ENCODE measurements around the gene CTDSPL. TPM values are rescaled to one million over a fixed set of nuclear protein-coding genes. Genes with fewer than 3 reads are reported as not detected.

The CTDSPL gene
- total RNA-seq, 4 donors from 2014 or later, result 78.9 to 130 (median 111) TPM

- H3K4me1 ChIP-seq, result peaks cover 20% of the 10 kb centered on the region
- WGBS, result 53% methylated on average over 3 of the region's 3 CpGs
- no peak overlapping the region for H3K27ac ChIP-seq
- DNase-seq (ENCODE audit: low spot score in 2 of 2), result no peak
- H3K4me3 ChIP-seq, result no peak overlapping the region
- H3K9me3 ChIP-seq, result no peaks in the 10 kb centered on the region
- peaks cover 15% of the 10 kb centered on the region for H3K36me3 ChIP-seq
- no peak for TF ChIP-seq POLR2AphosphoS5 (IDR thresholded peaks at IDR 0.05)
- TF ChIP-seq POLR2A (IDR thresholded peaks at IDR 0.05), result no peak
- TF ChIP-seq EP300 (IDR thresholded peaks at IDR 0.05), result no peak
- no peak for TF ChIP-seq CTCF (IDR thresholded peaks at IDR 0.05)
- H3K27me3 ChIP-seq, result no peaks in the 10 kb centered on the region
Observed at GRCh38 chr3:37819591-37819990, 42.1 kb upstream of the CTDSPL start.

GRCh38 chr3:37820286-37820685, 41.4 kb upstream of the CTDSPL start:
- Histone ChIP-seq H3K9me3 (no peaks in the 10 kb centered on the region), H3K27me3 (no peaks in the 10 kb centered on the region), H3K4me1 (peaks cover 27% of the 10 kb centered on the region), H3K36me3 (peaks cover 15% of the 10 kb centered on the region), H3K4me3 (no peak overlapping the region), H3K27ac (no peak overlapping the region)
- 81% methylated on average over 3 of the region's 3 CpGs for WGBS
- no peak for DNase-seq (ENCODE audit: low spot score in 2 of 2)
- TF ChIP-seq POLR2A (IDR thresholded peaks at IDR 0.05) (no peak), POLR2AphosphoS5 (IDR thresholded peaks at IDR 0.05) (no peak), CTCF (IDR thresholded peaks at IDR 0.05) (no peak), EP300 (IDR thresholded peaks at IDR 0.05) (no peak)

- WGBS, result 49% methylated on average over 4 of the region's 4 CpGs
- no peak for DNase-seq (ENCODE audit: low spot score in 2 of 2)
- H3K27me3 ChIP-seq, result no peaks in the 10 kb centered on the region
- H3K36me3 ChIP-seq, result peaks cover 7% of the 10 kb centered on the region
- no peaks in the 10 kb centered on the region for H3K9me3 ChIP-seq
- H3K4me1 ChIP-seq, result peaks cover 36% of the 10 kb centered on the region
- H3K27ac ChIP-seq, result no peak overlapping the region
- TF ChIP-seq POLR2A (IDR thresholded peaks at IDR 0.05), result no peak
- TF ChIP-seq POLR2AphosphoS5 (IDR thresholded peaks at IDR 0.05), result no peak
- no peak for TF ChIP-seq EP300 (IDR thresholded peaks at IDR 0.05)
- TF ChIP-seq CTCF (IDR thresholded peaks at IDR 0.05), result no peak
- no peak overlapping the region for H3K4me3 ChIP-seq
Observed at GRCh38 chr3:37823189-37823588, 38.5 kb upstream of the CTDSPL start.

GRCh38 chr3:37824090-37824953, 37.4 kb upstream of the CTDSPL start:
- Histone ChIP-seq H3K27ac (no peak overlapping the region), H3K4me3 (no peak overlapping the region), H3K27me3 (no peaks in the 10 kb centered on the region), H3K4me1 (peaks cover 36% of the 10 kb centered on the region), H3K9me3 (no peaks in the 10 kb centered on the region), H3K36me3 (peaks cover 7% of the 10 kb centered on the region)
- DNase-seq (ENCODE audit: low spot score in 2 of 2), result no peak
- WGBS, result 79% methylated on average over 9 of the region's 9 CpGs
- TF ChIP-seq EP300 (IDR thresholded peaks at IDR 0.05) (no peak), POLR2AphosphoS5 (IDR thresholded peaks at IDR 0.05) (no peak)

GRCh38 chr3:37824954-37825328, 36.7 kb upstream of the CTDSPL start:
- Histone ChIP-seq H3K9me3 (no peaks in the 10 kb centered on the region), H3K27me3 (no peaks in the 10 kb centered on the region), H3K4me3 (no peak overlapping the region), H3K36me3 (peaks cover 7% of the 10 kb centered on the region), H3K27ac (no peak overlapping the region), H3K4me1 (peaks cover 36% of the 10 kb centered on the region)
- no peak for DNase-seq (ENCODE audit: low spot score in 2 of 2)
- TF ChIP-seq POLR2A (IDR thresholded peaks at IDR 0.05) (no peak), CTCF (IDR thresholded peaks at IDR 0.05) (no peak)
- 32% methylated on average over 1 of the region's 1 CpG for WGBS

All from suprapubic skin (tissue), 4 donors.